GM12892 (cell line): ENCODE measurements around the gene ARGLU1. TPM values are rescaled to one million over a fixed set of nuclear protein-coding genes. Genes with fewer than 3 reads are reported as not detected.
"Not testable (repeated sequence)": the region's sequence is repeated elsewhere in the genome, so short reads cannot be mapped to it uniquely, and the experiment has no call there.

Source experiments
- DNase-seq: peaks from one replicate; pipeline ENCODE4 v3.0.0; 2011; ENCODE audit not compliant: insufficient read length
- FAIRE-seq: peaks from 2 replicates; lab custom pipeline; 2011; peaks lifted over from hg19 to GRCh38; lab: Jason Lieb, UNC
- POLR2A ChIP-seq: IDR thresholded peaks from 2 replicates; pipeline ENCODE4 v1.6.1; 2011; ENCODE audit warnings: low read depth, low read length, control low read depth
- POLR2AphosphoS5 ChIP-seq: IDR thresholded peaks from 2 replicates; pipeline ENCODE4 v1.6.1; 2011; ENCODE audit warnings: low read depth, low read length, control low read depth
- TAF1 ChIP-seq: IDR thresholded peaks from 2 replicates; pipeline ENCODE4 v1.6.1; 2011; ENCODE audit warnings: low read depth, mild to moderate bottlenecking, control low read depth, low read length, borderline replicate concordance
- polyA plus RNA-seq: library from polyadenylated mRNA; unstranded; fragments of >200 nt; gene quantifications from one replicate; pipeline ENCODE4 v1.2.1, GENCODE V29; 2012; ENCODE audit warnings: missing spikeins, inconsistent platforms; ENCODE audit not compliant: missing spikeins

ARGLU1 gene
- polyA plus RNA-seq = 87.6 TPM

GRCh38 chr13:106567474-106568298 is at the start of gene ARGLU1:
Gene ARGLU1 (minus strand): TSS chr13:106568137. CDS start chr13:106567919, 218 bp downstream.
- peak; percentile 93 for TF ChIP-seq POLR2A
- 0 out of 2 replicates have a peak, but pooled peaks have one; percentile 45 for TF ChIP-seq TAF1
- peak; percentile 82 for TF ChIP-seq POLR2AphosphoS5
- FAIRE-seq (peak; percentile 95), DNase-seq (peak; percentile 65)

GRCh38 chr13:106617561-106617960 is 49.6 kb upstream of the ARGLU1 start:
- FAIRE-seq (no peak), DNase-seq (no peak)
- TF ChIP-seq POLR2AphosphoS5 = no peak
- no peak for TF ChIP-seq POLR2A

GRCh38 chr13:106616729-106617128 is 48.8 kb upstream of the ARGLU1 start:
- TF ChIP-seq POLR2A = no peak
- no peak for TF ChIP-seq POLR2AphosphoS5
- no peak for TF ChIP-seq TAF1
- FAIRE-seq (no peak), DNase-seq (no peak)

GRCh38 chr13:106614874-106615273 is 46.9 kb upstream of the ARGLU1 start:
- DNase-seq (no peak), FAIRE-seq (no peak)
- TF ChIP-seq TAF1 (no peak), POLR2A (no peak), POLR2AphosphoS5 (no peak)

- no peak for TF ChIP-seq POLR2A
- DNase-seq = no peak
- no peak for FAIRE-seq
These were observed 44.8 kb upstream of the ARGLU1 start for GRCh38 chr13:106612688-106613087.

- FAIRE-seq (no peak), DNase-seq (no peak)
- TF ChIP-seq TAF1 (no peak), POLR2A (no peak), POLR2AphosphoS5 (no peak)
These were observed 42.5 kb upstream of the ARGLU1 start for GRCh38 chr13:106610486-106610885.

GRCh38 chr13:106609116-106609515 is 41.2 kb upstream of the ARGLU1 start:
- DNase-seq = no peak
- no peak for FAIRE-seq
- TF ChIP-seq TAF1 (no peak), POLR2AphosphoS5 (no peak), POLR2A (no peak)

- TF ChIP-seq POLR2AphosphoS5 (no peak), TAF1 (no peak), POLR2A (no peak)
- DNase-seq (no peak), FAIRE-seq (no peak)
These were observed 35.6 kb upstream of the ARGLU1 start for GRCh38 chr13:106603546-106603945.

- FAIRE-seq = no peak
- no peak for TF ChIP-seq POLR2A
- TF ChIP-seq POLR2AphosphoS5 = no peak
- TF ChIP-seq TAF1 = no peak
- no peak for DNase-seq
These were observed 34.2 kb upstream of the ARGLU1 start for GRCh38 chr13:106602178-106602577.

GRCh38 chr13:106601489-106601888 is 33.6 kb upstream of the ARGLU1 start:
- FAIRE-seq = no peak
- TF ChIP-seq POLR2AphosphoS5 (no peak), TAF1 (no peak), POLR2A (no peak)

GRCh38 chr13:106600798-106601135 is 32.8 kb upstream of the ARGLU1 start:
- DNase-seq, FAIRE-seq: not testable (repeated sequence)

More at GRCh38 chr13:106601489-106601888, 33.6 kb upstream of the ARGLU1 start:
- DNase-seq = no peak
